Stimulated activated CD8-positive, alpha-beta memory T cell treated with anti-CD3 and anti-CD28 coated beads, Interleukin-15, amount 100 ng/mL, for 4 hours (primary cell): ENCODE data around the gene EYS.
"Not testable (repeated sequence)": the region's sequence is repeated elsewhere in the genome, so short reads cannot be mapped to it uniquely, and the experiment has no call there.

Experiments used
- DNase-seq, 2 donors: peaks; one replicate each; pipeline ENCODE4 v3.0.0-alpha.2; 2020; ENCODE audit warnings: low read depth in 2 of 2

The EYS gene

GRCh38 chr6:65091561-65091960, 615.5 kb downstream of the EYS start:
- DNase-seq = no peak

- no peak for DNase-seq
Observed at GRCh38 chr6:65088575-65088974, 618.5 kb downstream of the EYS start.

- no peak for DNase-seq
Observed at GRCh38 chr6:65081756-65082155, 625.3 kb downstream of the EYS start.

- DNase-seq = no peak
Observed at GRCh38 chr6:65075705-65076230, 631.3 kb downstream of the EYS start.

- DNase-seq = no peak
Observed at GRCh38 chr6:65072500-65072899, 634.5 kb downstream of the EYS start.

- no peak for DNase-seq
Observed at GRCh38 chr6:65071480-65071879, 635.5 kb downstream of the EYS start.

GRCh38 chr6:65064844-65065243, 642.2 kb downstream of the EYS start:
- no peak for DNase-seq

GRCh38 chr6:65059568-65059967, 647.5 kb downstream of the EYS start:
- no peak for DNase-seq

GRCh38 chr6:65055545-65055944, 651.5 kb downstream of the EYS start:
- no peak for DNase-seq

- DNase-seq = no peak
Observed at GRCh38 chr6:65052626-65053025, 654.4 kb downstream of the EYS start.

- DNase-seq = no peak
Observed at GRCh38 chr6:65045801-65046200, 661.2 kb downstream of the EYS start.

GRCh38 chr6:65014006-65014405, 693.0 kb downstream of the EYS start:
- DNase-seq = no peak

GRCh38 chr6:65006788-65007187, 700.2 kb downstream of the EYS start:
- no peak for DNase-seq

- no peak for DNase-seq
Observed at GRCh38 chr6:65004283-65004682, 702.7 kb downstream of the EYS start.

- DNase-seq = not testable (repeated sequence)
Observed at GRCh38 chr6:65002882-65003281, 704.1 kb downstream of the EYS start.

GRCh38 chr6:65000815-65001214, 706.2 kb downstream of the EYS start:
- no peak for DNase-seq

GRCh38 chr6:64998204-64998603, 708.8 kb downstream of the EYS start:
- no peak for DNase-seq

- DNase-seq = no peak
Observed at GRCh38 chr6:64996301-64996700, 710.7 kb downstream of the EYS start.

GRCh38 chr6:64990652-64991304, 716.2 kb downstream of the EYS start:
- no peak for DNase-seq

- DNase-seq = no peak
Observed at GRCh38 chr6:64988148-64988547, 718.9 kb downstream of the EYS start.

GRCh38 chr6:64987066-64987465, 720.0 kb downstream of the EYS start:
- DNase-seq = no peak

- DNase-seq = no peak
Observed at GRCh38 chr6:64985726-64986125, 721.3 kb downstream of the EYS start.

- DNase-seq = no peak
Observed at GRCh38 chr6:64984948-64985347, 722.1 kb downstream of the EYS start.

GRCh38 chr6:64983089-64983488, 723.9 kb downstream of the EYS start:
- no peak for DNase-seq
